Measurements from ENCODE around the gene ZNF267.
"Not testable (repeated sequence)": the region's sequence is repeated elsewhere in the genome, so short reads cannot be mapped to it uniquely, and the experiment has no call there.

The ZNF267 gene

GRCh38 chr16:31879937-31880321 is 6.3 kb downstream of the ZNF267 start:
- DNase-seq: no peak

- peak; percentile 60 for DNase-seq
Measured at GRCh38 chr16:31880322-31880979, 6.8 kb downstream of the ZNF267 start.

DNA sequence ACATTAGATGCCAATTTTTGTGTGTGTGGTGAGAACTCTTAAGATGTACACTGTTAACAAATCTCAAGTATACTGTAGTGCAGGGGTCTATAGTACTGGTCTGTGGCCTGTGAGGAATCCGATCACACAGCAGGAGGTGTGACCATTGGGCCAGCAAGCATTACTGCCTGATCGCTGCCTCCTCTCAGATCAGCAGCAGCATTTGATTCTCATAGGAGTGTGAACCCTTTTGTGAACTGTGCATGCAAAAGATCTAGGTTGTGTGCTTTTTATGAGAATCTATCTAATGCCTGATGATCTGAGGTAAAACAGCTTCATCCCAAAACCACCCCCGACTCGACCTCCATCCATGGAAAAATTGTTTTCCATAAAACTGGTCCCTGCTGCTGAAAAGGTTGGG is 12.6 kb downstream of the ZNF267 start:
- no peak for DNase-seq

DNA sequence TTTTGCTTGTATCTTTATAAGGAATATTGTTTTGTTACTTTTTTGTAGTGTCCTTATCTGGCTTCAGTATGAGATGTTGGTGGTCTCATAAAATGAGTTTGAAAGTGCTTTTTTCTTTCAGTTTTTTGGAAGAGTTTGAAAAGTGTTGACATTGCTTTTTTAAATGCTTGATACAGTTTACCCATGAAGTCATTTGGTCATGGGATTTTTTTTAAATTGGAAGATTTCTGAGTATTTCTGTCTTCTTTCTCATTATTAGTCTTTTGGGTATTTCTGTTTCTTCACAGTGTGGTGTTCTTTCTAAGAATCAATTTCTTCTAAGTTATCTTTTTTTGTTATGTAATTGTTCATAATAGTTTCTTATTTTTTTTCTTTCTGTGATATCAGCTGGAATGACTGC is 15.1 kb downstream of the ZNF267 start:
- no peak for DNase-seq

GRCh38 chr16:31892111-31892510 is 18.5 kb downstream of the ZNF267 start:
- DNase-seq: not testable (repeated sequence)

GRCh38 chr16:31893824-31894223 is 20.2 kb downstream of the ZNF267 start:
- no peak for DNase-seq

DNA sequence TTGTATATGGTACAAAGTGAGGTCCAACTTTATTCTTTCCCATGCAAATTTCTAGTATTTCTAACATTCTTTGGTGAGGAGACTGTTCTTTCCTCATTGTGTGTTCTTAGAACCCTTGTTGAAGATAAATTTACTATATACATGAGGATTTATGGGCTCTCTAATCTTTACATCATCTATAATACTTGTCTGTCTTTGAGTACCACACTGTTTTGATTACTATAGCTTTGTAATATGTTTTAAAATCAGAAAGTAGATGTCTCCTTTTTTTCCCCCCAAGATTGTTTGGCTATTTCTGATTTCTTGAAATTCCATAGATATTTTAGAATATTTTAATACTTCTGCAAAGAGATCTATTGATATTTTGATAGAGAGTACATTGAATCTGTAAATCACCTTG is 23.7 kb downstream of the ZNF267 start:
- no peak for DNase-seq

DNA sequence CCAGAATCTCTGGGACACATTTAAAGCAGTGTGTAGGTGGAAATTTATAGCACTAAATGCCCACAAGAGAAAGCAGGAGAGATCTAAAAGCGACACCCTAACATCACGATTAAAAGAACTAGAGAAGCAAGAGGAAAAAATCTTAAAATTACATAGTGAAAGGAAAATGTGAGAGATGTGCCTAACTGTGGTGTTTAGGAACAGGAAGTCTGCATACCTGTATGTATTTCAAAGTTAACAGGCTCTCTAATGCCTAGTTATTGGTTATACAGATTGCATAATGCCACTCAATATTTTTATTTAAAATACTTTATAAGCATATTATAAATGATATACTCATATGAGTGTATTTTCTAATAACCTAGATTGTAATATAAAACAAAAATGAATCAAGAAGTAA is 25.9 kb downstream of the ZNF267 start:
- DNase-seq: no peak

DNA sequence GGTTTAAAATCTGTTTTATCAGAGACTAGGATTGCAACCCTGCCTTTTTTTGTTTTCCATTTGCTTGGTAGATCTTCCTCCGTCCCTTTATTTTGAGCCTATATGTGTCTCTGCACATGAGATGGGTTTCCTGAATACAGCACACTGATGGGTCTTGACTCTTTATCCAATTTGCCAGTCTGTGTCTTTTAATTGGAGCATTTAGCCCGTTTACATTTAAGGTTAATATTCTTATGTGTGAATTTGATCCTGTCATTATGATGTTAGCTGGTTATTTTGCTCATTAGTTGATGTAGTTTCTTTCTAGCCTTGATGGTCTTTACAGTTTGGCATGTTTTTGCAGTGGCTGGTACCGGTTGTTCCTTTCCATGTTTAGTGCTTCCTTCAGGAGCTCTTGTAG is 31.0 kb downstream of the ZNF267 start:
- not testable (repeated sequence) for DNase-seq

- DNase-seq: no peak
Measured at GRCh38 chr16:31913668-31914067, 40.1 kb downstream of the ZNF267 start.

- DNase-seq: no peak
Measured at GRCh38 chr16:31916056-31916488, 42.5 kb downstream of the ZNF267 start.

DNA sequence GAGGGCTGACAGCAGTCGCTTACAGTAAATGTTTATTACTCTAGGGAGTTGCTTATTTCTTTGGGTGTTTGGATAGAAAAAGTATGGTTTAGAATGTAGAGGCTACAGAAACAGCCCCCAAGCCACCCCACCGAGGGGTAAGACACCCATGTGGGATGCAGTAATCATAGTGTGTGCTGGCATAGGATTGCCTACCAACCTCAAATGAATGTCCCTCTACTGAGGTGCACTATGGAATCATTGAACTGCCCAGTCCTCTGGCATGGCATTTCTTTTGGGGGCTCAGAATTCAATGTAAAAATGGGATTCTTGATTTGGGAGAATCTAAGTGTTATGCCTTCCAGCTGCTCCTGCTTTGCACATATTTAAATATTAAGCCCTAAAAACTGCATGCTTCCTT is 46.8 kb downstream of the ZNF267 start:
- DNase-seq: no peak

DNA sequence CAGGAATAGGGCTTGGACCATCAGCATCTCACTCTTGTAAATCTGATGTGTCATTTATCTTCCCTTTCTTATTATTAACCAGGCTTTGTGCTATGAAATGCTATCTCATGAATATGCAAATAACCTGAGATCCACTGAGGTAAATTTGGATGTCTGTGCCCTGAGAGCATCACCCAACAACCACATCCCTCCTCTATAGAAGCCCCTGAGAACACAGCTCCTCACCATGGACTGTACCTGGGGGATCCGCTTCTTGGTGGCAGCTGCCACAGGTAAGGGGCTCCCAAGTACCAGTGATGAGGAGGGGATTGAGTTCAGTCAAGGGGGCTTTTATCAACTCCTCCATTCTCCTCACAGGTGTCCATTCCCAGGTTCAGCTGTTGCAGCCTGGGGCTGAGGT is 78.2 kb downstream of the ZNF267 start:
- DNase-seq: not testable (repeated sequence)

GRCh38 chr16:31952206-31952605 is 78.6 kb downstream of the ZNF267 start:
- not testable (repeated sequence) for DNase-seq

- DNase-seq: peak; percentile 35
Measured at GRCh38 chr16:31956221-31956620, 82.6 kb downstream of the ZNF267 start.

GRCh38 chr16:31960186-31960910 is 86.7 kb downstream of the ZNF267 start:
- not testable (repeated sequence) for DNase-seq
